Upper lobe of left lung (tissue), 4 donors: ENCODE results near the gene GULP1.

ENCODE experiments used
- EP300 ChIP-seq, 4 donors: sonication (generic); formaldehyde crosslinking; IDR thresholded peaks; one replicate each; pipeline ENCODE4 v1.5.1; 2017; ENCODE audit warnings: antibody characterized with exemption in 4 of 4, control low read depth in 2 of 4
- POLR2A ChIP-seq, 4 donors: fragments of 450-650 bp; IDR thresholded peaks; one replicate each; pipeline ENCODE4 v1.5.1; 2016 to 2017; ENCODE audit warnings: antibody characterized with exemption in 4 of 4, mild to moderate bottlenecking in 2 of 4
- TF ChIP-seq, protein P1 (sequence below), 6 experiments: fragments of 450-650 bp in 4 of 6; fragments of 200-600 bp in 2 of 6; sonication (generic) in 2 of 6; IDR thresholded peaks; one replicate each; pipeline ENCODE4 v1.5.1; 2016 to 2019; ENCODE audit warnings: antibody characterized with exemption in 6 of 6

DNA sequence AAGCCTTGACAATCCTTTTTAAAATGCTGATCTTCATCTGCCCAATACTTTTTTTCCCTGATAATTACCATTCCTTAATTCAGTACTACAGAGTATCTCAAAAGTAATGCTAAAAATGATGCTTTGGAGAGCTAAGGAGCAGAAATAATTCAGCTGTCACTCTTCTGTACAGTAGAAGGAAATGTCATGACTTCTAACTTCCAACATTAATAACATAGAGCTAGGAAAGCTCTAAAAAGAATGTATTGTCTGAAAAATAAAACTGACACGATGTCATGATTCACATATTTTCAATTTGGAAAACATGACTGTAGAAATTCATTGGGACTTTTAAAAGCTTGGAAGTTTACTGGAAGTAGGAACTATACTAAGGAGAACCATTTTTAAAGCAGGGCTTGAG is 212.3 kb downstream of the GULP1 start:
- no peak for TF ChIP-seq POLR2A (IDR thresholded peaks at IDR 0.05)
- TF ChIP-seq, protein P1, sequence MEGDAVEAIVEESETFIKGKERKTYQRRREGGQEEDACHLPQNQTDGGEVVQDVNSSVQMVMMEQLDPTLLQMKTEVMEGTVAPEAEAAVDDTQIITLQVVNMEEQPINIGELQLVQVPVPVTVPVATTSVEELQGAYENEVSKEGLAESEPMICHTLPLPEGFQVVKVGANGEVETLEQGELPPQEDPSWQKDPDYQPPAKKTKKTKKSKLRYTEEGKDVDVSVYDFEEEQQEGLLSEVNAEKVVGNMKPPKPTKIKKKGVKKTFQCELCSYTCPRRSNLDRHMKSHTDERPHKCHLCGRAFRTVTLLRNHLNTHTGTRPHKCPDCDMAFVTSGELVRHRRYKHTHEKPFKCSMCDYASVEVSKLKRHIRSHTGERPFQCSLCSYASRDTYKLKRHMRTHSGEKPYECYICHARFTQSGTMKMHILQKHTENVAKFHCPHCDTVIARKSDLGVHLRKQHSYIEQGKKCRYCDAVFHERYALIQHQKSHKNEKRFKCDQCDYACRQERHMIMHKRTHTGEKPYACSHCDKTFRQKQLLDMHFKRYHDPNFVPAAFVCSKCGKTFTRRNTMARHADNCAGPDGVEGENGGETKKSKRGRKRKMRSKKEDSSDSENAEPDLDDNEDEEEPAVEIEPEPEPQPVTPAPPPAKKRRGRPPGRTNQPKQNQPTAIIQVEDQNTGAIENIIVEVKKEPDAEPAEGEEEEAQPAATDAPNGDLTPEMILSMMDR (IDR thresholded peaks at IDR 0.05): no peak
- no peak for TF ChIP-seq EP300 (IDR thresholded peaks at IDR 0.05)
